Activated effector memory CD4-positive, alpha-beta T cell treated with Interleukin-2 at 50 U/mL for 16 hours (primary cell): ENCODE data around the gene TRMT2A.

Experiments
- DNase-seq: peaks from one replicate; pipeline ENCODE4 v3.0.0-alpha.2; 2020

Gene TRMT2A

GRCh38 chr22:20149257-20150250 is 32.5 kb upstream of the TRMT2A start:
- no peak for DNase-seq

GRCh38 chr22:20148414-20148813 is 31.4 kb upstream of the TRMT2A start:
- DNase-seq = no peak

- no peak for DNase-seq
Measured at GRCh38 chr22:20147237-20147988, 30.4 kb upstream of the TRMT2A start.

GRCh38 chr22:20146777-20147176 is 29.8 kb upstream of the TRMT2A start:
- DNase-seq = no peak

- no peak for DNase-seq
Measured at GRCh38 chr22:20145832-20146223, 28.8 kb upstream of the TRMT2A start.

GRCh38 chr22:20145206-20145831 is 28.3 kb upstream of the TRMT2A start:
- DNase-seq = no peak

GRCh38 chr22:20143883-20144665 is 27.0 kb upstream of the TRMT2A start:
- no peak for DNase-seq

GRCh38 chr22:20142711-20143621 is 25.9 kb upstream of the TRMT2A start:
- no peak for DNase-seq

- DNase-seq = no peak
Measured at GRCh38 chr22:20141186-20142077, 24.4 kb upstream of the TRMT2A start.

GRCh38 chr22:20140521-20140964 is 23.5 kb upstream of the TRMT2A start:
- DNase-seq = no peak

- DNase-seq = no peak
Measured at GRCh38 chr22:20140107-20140445, 23.1 kb upstream of the TRMT2A start.

GRCh38 chr22:20139391-20140106 is 22.5 kb upstream of the TRMT2A start:
- no peak for DNase-seq

GRCh38 chr22:20138868-20139267 is 21.8 kb upstream of the TRMT2A start:
- no peak for DNase-seq

GRCh38 chr22:20138417-20138738 is 21.4 kb upstream of the TRMT2A start:
- no peak for DNase-seq

GRCh38 chr22:20137671-20138416 is 20.8 kb upstream of the TRMT2A start:
- DNase-seq = no peak

- no peak for DNase-seq
Measured at GRCh38 chr22:20137113-20137512, 20.1 kb upstream of the TRMT2A start.

GRCh38 chr22:20136603-20136873 is 19.5 kb upstream of the TRMT2A start:
- no peak for DNase-seq

- DNase-seq = no peak
Measured at GRCh38 chr22:20135806-20136602, 19.0 kb upstream of the TRMT2A start.

GRCh38 chr22:20135265-20135664 is 18.2 kb upstream of the TRMT2A start:
- DNase-seq = no peak
